GM12878 (cell line): ENCODE data around the gene CTNNA3. TPM values are rescaled to one million over a fixed set of nuclear protein-coding genes. Genes with fewer than 3 reads are reported as not detected.

Source experiments
- ATAC-seq: fragments of 200-7000 bp; cut with Tn5 transposase; 3 replicates; pipeline ENCODE4 v1.9.1; 2020; ENCODE audit warnings: mild to moderate bottlenecking, moderate library complexity
- BruUV-seq: library from RNA; stranded (reverse); fragments of 400-500 nt; replicated peaks from 2 replicates; lab custom pipeline; 2021; lab: Mats Ljungman, UMichigan
- CTCF ChIA-PET: fragments of 300-600 bp; sonication (Branson Sonifier 250); formaldehyde crosslinking; extraction: SDS; loops from one replicate; lab custom pipeline; 2021; ENCODE audit warnings: inconsistent platforms; lab: Yijun Ruan, JAX
- POLR2A ChIA-PET: fragments of 350-600 bp; formaldehyde crosslinking; extraction: SDS; loops from one replicate; lab custom pipeline; 2021; ENCODE audit warnings: inconsistent platforms; lab: Charles Lee
- RAD21 ChIA-PET: fragments of 300-600 bp; sonication (Branson Sonifier 250); formaldehyde crosslinking; loops from one replicate; lab custom pipeline; 2023; ENCODE audit warnings: antibody characterized with exemption; ENCODE audit not compliant: unreplicated experiment; lab: Charles Lee
- SMC1A ChIA-PET: fragments of 300-600 bp; sonication (Branson Sonifier 250); formaldehyde crosslinking; loops from one replicate; lab custom pipeline; 2023; ENCODE audit not compliant: unreplicated experiment, uncharacterized antibody; lab: Charles Lee
- DNase-seq: peaks from one replicate; pipeline ENCODE4 v3.0.0-alpha.2; 2011; ENCODE audit warnings: low read depth, low spot score
- FAIRE-seq: peaks from 3 replicates; lab custom pipeline; 2011; peaks lifted over from hg19 to GRCh38; lab: Jason Lieb, UNC
- H2AFZ ChIP-seq: 2 replicates; pipeline ENCODE4 v1.6.0; 2011; ENCODE audit warnings: low read depth, low read length, control low read depth; ENCODE audit not compliant: control insufficient read depth
- H3K27ac ChIP-seq: 2 replicates; pipeline ENCODE4 v1.5.1; 2011; ENCODE audit warnings: control low read depth; ENCODE audit not compliant: control insufficient read depth, insufficient read depth
- H3K27me3 ChIP-seq, 2 experiments: replicated peaks in 1 of 2; 2 replicates each; pipeline versions ENCODE4 v1.6.0 to v1.6.1; 2011; ENCODE audit warnings: low read length in 1 of 2; ENCODE audit not compliant: control insufficient read depth in 2 of 2, insufficient read depth in 2 of 2
- H3K36me3 ChIP-seq, 2 experiments: 2 replicates each; pipeline ENCODE4 v1.5.1; 2011; ENCODE audit warnings: low read length in 1 of 2; ENCODE audit not compliant: control insufficient read depth in 2 of 2, insufficient read depth in 2 of 2
- H3K4me1 ChIP-seq: 2 replicates; pipeline ENCODE4 v1.6.1; 2011; ENCODE audit warnings: mild to moderate bottlenecking, low read length, moderate library complexity, mixed read lengths; ENCODE audit not compliant: control insufficient read depth, insufficient read depth
- H3K4me2 ChIP-seq: 2 replicates; pipeline ENCODE4 v1.6.0; 2011; ENCODE audit warnings: control low read depth; ENCODE audit not compliant: control insufficient read depth, insufficient read depth
- H3K4me3 ChIP-seq: fragments of 200-600 bp; sonication (generic); 2 replicates; pipeline ENCODE4 v1.5.1; 2016
- H3K79me2 ChIP-seq: 2 replicates; pipeline ENCODE4 v1.6.0; 2011; ENCODE audit warnings: low read length; ENCODE audit not compliant: control insufficient read depth, insufficient read depth
- H3K9ac ChIP-seq: 2 replicates; pipeline ENCODE4 v1.8.0; 2011; ENCODE audit warnings: low read length, control low read depth, mixed read lengths; ENCODE audit not compliant: control insufficient read depth, insufficient read depth
- H3K9me3 ChIP-seq: replicated peaks from 3 replicates; pipeline ENCODE4 v1.5.1; 2011; ENCODE audit warnings: mild to moderate bottlenecking, low read length; ENCODE audit not compliant: control insufficient read depth, insufficient read depth
- H4K20me1 ChIP-seq: 2 replicates; pipeline ENCODE4 v1.6.0; 2011; ENCODE audit not compliant: control insufficient read depth, insufficient read depth
- ATF7 ChIP-seq: fragments of 450-650 bp; IDR thresholded peaks from 2 replicates; pipeline ENCODE4 v1.6.1; 2016; ENCODE audit warnings: low read depth, mild to moderate bottlenecking
- BHLHE40 ChIP-seq, 2 experiments: fragments of 450-650 bp in 1 of 2; IDR thresholded peaks; 2 replicates each; pipeline ENCODE4 v1.6.1; 2011 to 2017; ENCODE audit warnings: low read depth in 2 of 2, borderline replicate concordance in 1 of 2, improper control_type of control experiment in 1 of 2, low read length in 1 of 2, mild to moderate bottlenecking in 1 of 2
- CREB1 ChIP-seq: IDR thresholded peaks from 2 replicates; pipeline ENCODE4 v1.6.1; 2012; ENCODE audit warnings: low read depth, mild to moderate bottlenecking, inconsistent platforms
- EED ChIP-seq: sonication (generic); IDR thresholded peaks from 2 replicates; pipeline ENCODE4 v1.6.1; 2016; ENCODE audit warnings: antibody characterized with exemption, low read depth
- JUNB ChIP-seq: IDR thresholded peaks from 2 replicates; pipeline ENCODE4 v1.6.1; 2016; ENCODE audit warnings: antibody characterized with exemption, mild to moderate bottlenecking
- KAT2A ChIP-seq: conservative IDR thresholded peaks from 2 replicates; pipeline ENCODE4 v1.6.1; 2011; ENCODE audit warnings: low read depth, low read length; ENCODE audit not compliant: control insufficient read depth
- KLF5 ChIP-seq: fragments of 450-650 bp; IDR thresholded peaks from 2 replicates; pipeline ENCODE4 v1.6.1; 2014; ENCODE audit warnings: mild to moderate bottlenecking; ENCODE audit not compliant: partially characterized antibody
- MTA3 ChIP-seq: IDR thresholded peaks from 2 replicates; pipeline ENCODE4 v1.6.1; 2012; ENCODE audit warnings: low read length, inconsistent platforms, borderline replicate concordance
- RAD21 ChIP-seq: IDR thresholded peaks from 2 replicates; pipeline ENCODE4 v1.6.1; 2011; ENCODE audit warnings: mild to moderate bottlenecking, low read depth, low read length, moderate library complexity; ENCODE audit not compliant: insufficient read depth
- RELA ChIP-seq: fragments of 450-650 bp; IDR thresholded peaks from 2 replicates; pipeline ENCODE4 v1.8.0; 2014; ENCODE audit warnings: borderline replicate concordance; ENCODE audit not compliant: partially characterized antibody
- RUNX3 ChIP-seq: IDR thresholded peaks from 2 replicates; pipeline ENCODE4 v1.6.1; 2012; ENCODE audit warnings: low read length, inconsistent platforms
- SPI1 ChIP-seq: IDR thresholded peaks from 2 replicates; pipeline ENCODE4 v1.6.1; 2011; ENCODE audit warnings: low read depth, mild to moderate bottlenecking, low read length, moderate library complexity, borderline replicate concordance; ENCODE audit not compliant: insufficient read depth
- SREBF2 ChIP-seq: IDR thresholded peaks from 2 replicates; pipeline ENCODE4 v1.6.1; 2012; ENCODE audit warnings: mild to moderate bottlenecking, low read length
- WGBS: methylation state at CpG from one replicate; pipeline ENCODE4 v1.1.6; 2016; ENCODE audit warnings: low lambda C conversion rate; ENCODE audit not compliant: insufficient replicate concordance, insufficient coverage; ENCODE audit errors: missing lambda C conversion rate; 5-methylcytosine and 5-hydroxymethylcytosine counted together
- in situ Hi-C: fragments of 300-500 bp; cut with MboI; formaldehyde crosslinking; loops from 9 replicates; pipeline ENCODE4 v1.14.3; 2018; ENCODE audit warnings: mixed read lengths
- intact Hi-C: fragments of 100-400 bp; cut with micrococcal nuclease; formaldehyde crosslinking; loops from one replicate; pipeline ENCODE4 v1.14.2; 2022; ENCODE audit not compliant: unreplicated experiment
- polyA plus RNA-seq, 11 experiments: library from polyadenylated mRNA; depleted of rRNA in 4 of 11; unstranded in 6 of 11; stranded (reverse) in 5 of 11; fragments of >200 nt; fragmentation: Nextera tagmentation in 4 of 11; fragmentation: Illumina TruSeq in 1 of 11; extraction: Ambion mirVana in 4 of 11; extraction: Trizol in 1 of 11; gene quantifications; 1 replicate in 1 of 11; 2 replicates in 10 of 11; pipeline versions ENCODE4 v1.2.1 to v1.2.3, GENCODE V29; 2011 to 2016; ENCODE audit warnings: inconsistent platforms in 2 of 11, missing spikeins in 2 of 11, low read depth in 1 of 11
- total RNA-seq, 4 experiments: library from RNA; depleted of rRNA in 3 of 4; stranded (reverse); fragments of >200 nt in 3 of 4; fragmentation: Illumina TruSeq in 1 of 4; extraction: Trizol in 1 of 4; gene quantifications; 2 replicates each; pipeline versions ENCODE4 v1.2.1 to v1.2.3, GENCODE V29; 2013 to 2021
- TF ChIP-seq, protein P1 (sequence below): IDR thresholded peaks from 2 replicates; pipeline ENCODE4 v1.6.1; 2012; ENCODE audit warnings: mild to moderate bottlenecking, low read depth, low read length

CTNNA3 gene
- total and polyA plus RNA-seq, 10 of the 15 experiments (the other 5 are each of a cell fraction or from before 2014, with no cell fraction given) = under 0.01 to 4.5 (median 0.22) TPM; not detected in 2

- Histone ChIP-seq H3K9ac (no peak overlapping the region), H3K27ac (no peak overlapping the region), H3K36me3 (no peaks in the 10 kb centered on the region), H3K79me2 (no peaks in the 10 kb centered on the region), H3K4me3 (no peak overlapping the region), H3K4me2 (no peak overlapping the region), H4K20me1 (no peaks in the 10 kb centered on the region), H3K27me3 (no peaks in the 10 kb centered on the region), H2AFZ (no peak overlapping the region), H3K4me1 (no peaks in the 10 kb centered on the region), H3K9me3 (no peaks in the 10 kb centered on the region)
- POLR2A ChIA-PET = no interaction called here
- RAD21 ChIA-PET = interaction anchor here (0.7 kb wide), 1 partner anchor 45 kb away, joined by 3 read pairs; no protein-coding TSS in a partner anchor
- intact Hi-C loops (no loop called here), in situ Hi-C loops (no loop called here)
- no peak for DNase-seq
- no peak for TF ChIP-seq MTA3
- peak; percentile 31; the same call in 1 of the 2 replicates for TF ChIP-seq RAD21
- no TSS peak for BruUV-seq
- CTCF ChIA-PET = interaction anchor here (0.9 to 1.1 kb wide), 2 partner anchors 13 to 517 kb away, joined by 4 read pairs; no protein-coding TSS in a partner anchor
- SMC1A ChIA-PET = interaction anchor here (0.6 kb wide), 2 partner anchors 461 to 686 kb away, joined by 3 read pairs; no protein-coding TSS in a partner anchor
- FAIRE-seq = no peak
- ATAC-seq = peak; percentile 58; the same call in 2 of the 3 replicates
These were observed 1743.9 kb downstream of the CTNNA3 start for GRCh38 chr10:65952086-65952485.

GRCh38 chr10:65950075-65950474 is 1745.9 kb downstream of the CTNNA3 start:
- FAIRE-seq (no peak), DNase-seq (no peak), ATAC-seq (peak; percentile 87)
- Histone ChIP-seq H2AFZ (no peak overlapping the region), H3K4me1 (no peaks in the 10 kb centered on the region), H3K36me3 (no peaks in the 10 kb centered on the region), H3K27me3 (no peaks in the 10 kb centered on the region), H3K4me3 (no peak overlapping the region), H3K4me2 (no peak overlapping the region), H3K27ac (no peak overlapping the region), H3K9ac (no peak overlapping the region), H3K79me2 (no peaks in the 10 kb centered on the region), H3K9me3 (no peaks in the 10 kb centered on the region), H4K20me1 (no peaks in the 10 kb centered on the region)
- WGBS = 15% methylated on average over 2 of the region's 2 CpGs
- BruUV-seq = no TSS peak
- ChIA-PET SMC1A (no interaction called here), POLR2A (no interaction called here), RAD21 (interaction anchor here (1.2 to 1.3 kb wide), 2 partner anchors 59 to 85 kb away, joined by 3 to 4 read pairs; no protein-coding TSS in a partner anchor), CTCF (interaction anchor here (0.6 to 0.8 kb wide), 3 partner anchors 17 to 586 kb away, joined by 3 read pairs; no protein-coding TSS in a partner anchor)
- intact Hi-C loops (no loop called here), in situ Hi-C loops (no loop called here)
- no peak for TF ChIP-seq SPI1
- TF ChIP-seq CREB1 = no peak
- TF ChIP-seq KAT2A = no peak
- peak; percentile 55 for TF ChIP-seq JUNB
- TF ChIP-seq, protein P1, sequence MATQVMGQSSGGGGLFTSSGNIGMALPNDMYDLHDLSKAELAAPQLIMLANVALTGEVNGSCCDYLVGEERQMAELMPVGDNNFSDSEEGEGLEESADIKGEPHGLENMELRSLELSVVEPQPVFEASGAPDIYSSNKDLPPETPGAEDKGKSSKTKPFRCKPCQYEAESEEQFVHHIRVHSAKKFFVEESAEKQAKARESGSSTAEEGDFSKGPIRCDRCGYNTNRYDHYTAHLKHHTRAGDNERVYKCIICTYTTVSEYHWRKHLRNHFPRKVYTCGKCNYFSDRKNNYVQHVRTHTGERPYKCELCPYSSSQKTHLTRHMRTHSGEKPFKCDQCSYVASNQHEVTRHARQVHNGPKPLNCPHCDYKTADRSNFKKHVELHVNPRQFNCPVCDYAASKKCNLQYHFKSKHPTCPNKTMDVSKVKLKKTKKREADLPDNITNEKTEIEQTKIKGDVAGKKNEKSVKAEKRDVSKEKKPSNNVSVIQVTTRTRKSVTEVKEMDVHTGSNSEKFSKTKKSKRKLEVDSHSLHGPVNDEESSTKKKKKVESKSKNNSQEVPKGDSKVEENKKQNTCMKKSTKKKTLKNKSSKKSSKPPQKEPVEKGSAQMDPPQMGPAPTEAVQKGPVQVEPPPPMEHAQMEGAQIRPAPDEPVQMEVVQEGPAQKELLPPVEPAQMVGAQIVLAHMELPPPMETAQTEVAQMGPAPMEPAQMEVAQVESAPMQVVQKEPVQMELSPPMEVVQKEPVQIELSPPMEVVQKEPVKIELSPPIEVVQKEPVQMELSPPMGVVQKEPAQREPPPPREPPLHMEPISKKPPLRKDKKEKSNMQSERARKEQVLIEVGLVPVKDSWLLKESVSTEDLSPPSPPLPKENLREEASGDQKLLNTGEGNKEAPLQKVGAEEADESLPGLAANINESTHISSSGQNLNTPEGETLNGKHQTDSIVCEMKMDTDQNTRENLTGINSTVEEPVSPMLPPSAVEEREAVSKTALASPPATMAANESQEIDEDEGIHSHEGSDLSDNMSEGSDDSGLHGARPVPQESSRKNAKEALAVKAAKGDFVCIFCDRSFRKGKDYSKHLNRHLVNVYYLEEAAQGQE = no peak
- peak; percentile 25; the same call in 1 of the 2 replicates for TF ChIP-seq EED
- TF ChIP-seq ATF7 = 0 out of 2 replicates have a peak, but pooled peaks have one; percentile 25
- peak; percentile 18 to 41; a peak in 1 of 4 replicates for TF ChIP-seq BHLHE40 (IDR thresholded peaks at IDR 0.05; ENCODE audit: borderline replicate concordance in 1 of 2, low read depth in 2 of 2, low read length in 1 of 2)
- no peak for TF ChIP-seq RELA
- peak; percentile 5; the same call in 1 of the 2 replicates for TF ChIP-seq RUNX3
- TF ChIP-seq SREBF2 = no peak
- TF ChIP-seq KLF5 = no peak
